SK-N-SH treated with all-trans-retinoic acid at 6 μM for 48 hours (cell line): Measurements from ENCODE around the gene SLC4A1AP.
A peak's percentile ranks its signal among the peaks of the same experiment; 100 is the strongest.

Source experiments
- ATAC-seq: fragments of 200-7000 bp; cut with Tn5 transposase; 3 replicates; pipeline ENCODE4 v1.9.1; 2020; ENCODE audit warnings: mild to moderate bottlenecking, moderate library complexity
- ARNTL ChIP-seq: fragments of 450-650 bp; formaldehyde crosslinking; IDR thresholded peaks from 2 replicates; pipeline ENCODE4 v1.5.0; 2020; ENCODE audit warnings: low read depth, mild to moderate bottlenecking, moderate library complexity, borderline replicate concordance
- BACH2 ChIP-seq: fragments of 250-450 bp; sonication (Bioruptor Pico); IDR thresholded peaks from 2 replicates; pipeline ENCODE4 v1.9.0; 2021; ENCODE audit warnings: mild to moderate bottlenecking, borderline replicate concordance
- CSDC2 ChIP-seq: fragments of 250-450 bp; sonication (Bioruptor Pico); IDR thresholded peaks from 2 replicates; pipeline ENCODE4 v1.5.0; 2020; ENCODE audit warnings: mild to moderate bottlenecking, moderate library complexity
- CSRNP3 ChIP-seq: fragments of 250-450 bp; sonication (Bioruptor Pico); IDR thresholded peaks from 2 replicates; pipeline ENCODE4 v1.5.1; 2021; ENCODE audit warnings: mild to moderate bottlenecking, moderate library complexity
- ESRRG ChIP-seq: fragments of 250-450 bp; sonication (Bioruptor Pico); IDR thresholded peaks from 2 replicates; pipeline ENCODE4 v1.6.1; 2021; ENCODE audit warnings: mild to moderate bottlenecking
- GLIS3 ChIP-seq: fragments of 250-450 bp; sonication (Bioruptor Pico); IDR thresholded peaks from 2 replicates; pipeline ENCODE4 v1.5.0; 2020; ENCODE audit warnings: mild to moderate bottlenecking, moderate library complexity
- ISL1 ChIP-seq: fragments of 250-450 bp; sonication (Bioruptor Pico); IDR thresholded peaks from 2 replicates; pipeline ENCODE4 v2.1.2; 2022; ENCODE audit warnings: mild to moderate bottlenecking, moderate library complexity
- OSR1 ChIP-seq: fragments of 250-450 bp; sonication (Bioruptor Pico); IDR thresholded peaks from 2 replicates; pipeline ENCODE4 v1.8.0; 2022; ENCODE audit warnings: moderate library complexity, mild to moderate bottlenecking, inconsistent platforms
- PATZ1 ChIP-seq: fragments of 250-450 bp; sonication (Bioruptor Pico); IDR thresholded peaks from 2 replicates; pipeline ENCODE4 v1.8.0; 2020; ENCODE audit warnings: mild to moderate bottlenecking, moderate library complexity, borderline replicate concordance
- POU6F1 ChIP-seq: fragments of 250-450 bp; sonication (Bioruptor Pico); IDR thresholded peaks from 2 replicates; pipeline ENCODE4 v1.8.0; 2021; ENCODE audit warnings: low read depth, mild to moderate bottlenecking, moderate library complexity, borderline replicate concordance
- RARB ChIP-seq: fragments of 250-450 bp; sonication (Bioruptor Pico); IDR thresholded peaks from 2 replicates; pipeline ENCODE4 v1.8.0; 2021; ENCODE audit warnings: mild to moderate bottlenecking, moderate library complexity
- SNAI2 ChIP-seq: fragments of 250-450 bp; sonication (Bioruptor Pico); IDR thresholded peaks from 2 replicates; pipeline ENCODE4 v1.5.0; 2020; ENCODE audit warnings: mild to moderate bottlenecking, moderate library complexity
- TCF4 ChIP-seq: fragments of 250-450 bp; sonication (Bioruptor Pico); IDR thresholded peaks from 2 replicates; pipeline ENCODE4 v1.8.0; 2021; ENCODE audit warnings: mild to moderate bottlenecking, moderate library complexity, borderline replicate concordance
- TOX ChIP-seq: fragments of 250-450 bp; sonication (Bioruptor Pico); IDR thresholded peaks from 2 replicates; pipeline ENCODE4 v1.8.0; 2021; ENCODE audit warnings: mild to moderate bottlenecking, moderate library complexity, borderline replicate concordance
- TSHZ2 ChIP-seq: fragments of 250-450 bp; sonication (Bioruptor Pico); IDR thresholded peaks from 2 replicates; pipeline ENCODE4 v1.5.0; 2020; ENCODE audit warnings: mild to moderate bottlenecking, moderate library complexity
- ZFP3 ChIP-seq: fragments of 250-450 bp; sonication (Bioruptor Pico); IDR thresholded peaks from 2 replicates; pipeline ENCODE4 v1.5.0; 2020; ENCODE audit warnings: mild to moderate bottlenecking, moderate library complexity
- ZFP30 ChIP-seq: fragments of 450-650 bp; formaldehyde crosslinking; IDR thresholded peaks from 2 replicates; pipeline ENCODE4 v1.5.0; 2022; ENCODE audit warnings: mild to moderate bottlenecking, moderate library complexity
- ZNF565 ChIP-seq: fragments of 450-650 bp; formaldehyde crosslinking; conservative IDR thresholded peaks from 2 replicates; pipeline ENCODE4 v1.5.0; 2020; ENCODE audit warnings: low read depth, mild to moderate bottlenecking, moderate library complexity
- ZNF70 ChIP-seq: fragments of 450-650 bp; formaldehyde crosslinking; IDR thresholded peaks from 2 replicates; pipeline ENCODE4 v1.5.0; 2020; ENCODE audit warnings: mild to moderate bottlenecking, moderate library complexity
- ZNF8 ChIP-seq: fragments of 450-650 bp; formaldehyde crosslinking; IDR thresholded peaks from 2 replicates; pipeline ENCODE4 v1.5.0; 2020; ENCODE audit warnings: mild to moderate bottlenecking, moderate library complexity

SLC4A1AP gene

GRCh38 chr2:27736890-27737204 is 73.2 kb downstream of the SLC4A1AP start:
- no peak for ATAC-seq
- TF ChIP-seq TSHZ2 (no peak), TOX (no peak), BACH2 (no peak), ZNF8 (CRISPR knock-in tag) (no peak), RARB (no peak), ZNF70 (CRISPR knock-in tag) (no peak), ZFP30 (CRISPR knock-in tag) (no peak), PATZ1 (CRISPR knock-in tag) (no peak), ISL1 (CRISPR knock-in tag) (no peak), TCF4 (no peak), ZNF565 (no peak), CSRNP3 (no peak), ESRRG (CRISPR knock-in tag) (no peak), OSR1 (CRISPR knock-in tag) (no peak)

GRCh38 chr2:27737676-27738348 is 74.1 kb downstream of the SLC4A1AP start:
- TF ChIP-seq SNAI2 (CRISPR knock-in tag) = no peak
- 0 out of 2 replicates have a peak, but pooled peaks have one; percentile 28 for TF ChIP-seq GLIS3 (CRISPR knock-in tag)
- TF ChIP-seq TSHZ2 = peak; percentile 62; the same call in 1 of the 2 replicates
- TF ChIP-seq TCF4 = peak; percentile 89
- no peak for TF ChIP-seq ARNTL (CRISPR knock-in tag)
- no peak for TF ChIP-seq ZFP3 (CRISPR knock-in tag)

GRCh38 chr2:27738349-27739057 is 74.8 kb downstream of the SLC4A1AP start:
- TF ChIP-seq POU6F1 (no peak), CSDC2 (CRISPR knock-in tag) (no peak), GLIS3 (CRISPR knock-in tag) (no peak), RARB (no peak)
- TF ChIP-seq, all 23 proteins: peak for 0
- ATAC-seq = no peak

More at GRCh38 chr2:27737676-27738348, 74.1 kb downstream of the SLC4A1AP start:
- ATAC-seq = peak; percentile 54; the same call in 2 of the 3 replicates
